ENCODE results near the gene CCDC92B. TPM values are rescaled to one million over a fixed set of nuclear protein-coding genes. Genes with fewer than 3 reads are reported as not detected.
"Not testable (repeated sequence)": the region's sequence is repeated elsewhere in the genome, so short reads cannot be mapped to it uniquely, and the experiment has no call there.

The CCDC92B gene
- total RNA-seq, 1 donor from 2014 or later = 0.11 TPM

DNA sequence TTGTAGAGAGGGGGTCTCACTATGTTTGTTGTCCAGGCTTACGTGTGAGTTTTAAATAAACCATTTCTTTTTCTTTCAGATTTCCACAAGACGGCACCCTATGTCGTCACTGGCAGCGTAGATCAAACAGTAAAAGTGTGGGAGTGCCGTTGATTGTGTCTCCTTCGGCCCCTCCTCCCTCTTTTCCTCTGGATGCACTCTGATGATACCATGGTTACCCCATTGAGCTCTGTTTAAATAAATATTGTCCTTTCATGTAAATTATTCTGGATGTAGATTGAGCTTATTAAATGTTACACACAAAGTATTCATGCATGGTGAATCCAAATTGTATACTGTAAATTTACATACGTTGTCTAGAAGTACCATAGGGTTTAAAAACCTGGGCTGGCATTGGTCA is 67.8 kb downstream of the CCDC92B start:
- ATAC-seq (ENCODE audit: poor library complexity) (no peak), DNase-seq (no peak)
- intact Hi-C loops (cut with DNase I) = no loop called here

DNA sequence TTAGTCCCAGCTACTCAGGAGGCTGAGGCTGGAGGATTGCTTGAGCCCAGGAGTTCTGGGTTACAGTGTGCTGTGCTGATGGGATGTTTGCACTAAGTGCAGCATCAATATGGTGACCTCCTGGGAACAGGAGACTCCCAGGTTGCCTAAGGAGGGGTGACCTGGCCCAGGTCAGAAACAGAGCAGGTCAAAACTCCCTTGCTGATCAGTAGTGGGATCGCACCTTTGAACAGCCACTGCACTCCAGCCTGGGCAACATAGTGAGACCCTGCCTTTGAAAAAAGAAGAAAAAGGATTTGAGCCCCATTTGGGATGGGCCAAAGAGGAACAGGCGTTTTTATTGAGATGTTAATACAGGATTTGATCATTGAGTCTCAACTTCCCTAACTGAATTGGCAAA is 68.5 kb downstream of the CCDC92B start:
- intact Hi-C loops (cut with DNase I) = no loop called here
- DNase-seq = no peak
- no peak for ATAC-seq (ENCODE audit: poor library complexity)

DNA sequence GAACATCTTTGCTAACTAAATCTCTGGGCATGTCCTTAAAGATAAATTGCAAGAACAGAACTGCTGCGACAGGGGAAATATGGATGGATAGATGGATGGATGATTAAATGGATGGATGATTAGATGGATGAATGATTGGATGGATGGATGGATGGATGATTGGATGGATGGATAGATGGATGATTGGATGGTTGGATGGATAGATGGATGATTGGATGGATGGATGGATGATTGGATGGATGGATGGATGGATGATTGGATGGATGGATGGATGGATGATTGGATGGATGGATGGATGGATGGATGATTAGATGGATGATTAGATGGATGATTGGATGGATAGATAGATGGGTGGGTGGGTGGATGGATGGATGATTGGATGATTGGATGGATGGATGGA is 70.2 kb downstream of the CCDC92B start:
- DNase-seq; intact Hi-C loops (cut with DNase I): not testable (repeated sequence)

More for the DNA sequence above, 70.2 kb downstream of the CCDC92B start:
- not testable (repeated sequence) for ATAC-seq (ENCODE audit: poor library complexity)

Small RNAs within 50 kb of the gene (microRNA-seq; reads per million reads assigned to microRNA genes)
- not detected for gene MIR1253
- not detected for gene MIR6776

Other genes with a start within 250 kb of the CCDC92B start
- 16.7 TPM for gene METTL16, start 237.8 kb downstream of the CCDC92B start, total RNA-seq
- gene PAFAH1B1, start 156.0 kb downstream of the CCDC92B start, total RNA-seq = 104 TPM
- 175 TPM for gene CLUH, start 37.9 kb downstream of the CCDC92B start, total RNA-seq
- 46.8 TPM for gene RAP1GAP2, start 46.8 kb upstream of the CCDC92B start, total RNA-seq

Data from Right ventricle myocardium superior (tissue), 1 donor.